OCI-LY3 (cell line): ENCODE measurements around the gene FYTTD1.
"Not testable (repeated sequence)": the region's sequence is repeated elsewhere in the genome, so short reads cannot be mapped to it uniquely, and the experiment has no call there.

Source experiments
- H2AFZ ChIP-seq: fragments of 200-600, 300-600 bp; shearing (Covaris generic); 2 replicates; pipeline ENCODE4 v1.6.0; 2014; ENCODE audit warnings: antibody characterized with exemption, low read depth, low read length
- H3K27ac ChIP-seq: fragments of 200-600, 300-600 bp; sonication (generic); 2 replicates; pipeline ENCODE4 v1.5.1; 2014; ENCODE audit warnings: mild to moderate bottlenecking, low read length, moderate library complexity, mixed read lengths
- H3K27me3 ChIP-seq: fragments of 200-600, 300-600 bp; sonication (generic); 2 replicates; pipeline ENCODE4 v1.6.1; 2014; ENCODE audit warnings: low read depth, low read length, mixed read lengths
- H3K36me3 ChIP-seq: fragments of 200-600, 300-600 bp; sonication (generic); replicated peaks from 2 replicates; pipeline ENCODE3; 2014; ENCODE audit warnings: low read depth, low read length, mixed read lengths
- H3K4me1 ChIP-seq: fragments of 300-600, 200-600 bp; sonication (generic); 2 replicates; pipeline ENCODE4 v1.6.1; 2014; ENCODE audit warnings: low read length, mixed read lengths
- H3K4me2 ChIP-seq: fragments of 200-600, 300-600 bp; sonication (generic); 2 replicates; pipeline ENCODE4 v1.6.1; 2014; ENCODE audit warnings: low read length, mixed read lengths
- H3K4me3 ChIP-seq: fragments of 300-600, 200-600 bp; sonication (generic); 2 replicates; pipeline ENCODE4 v1.5.1; 2014; ENCODE audit warnings: antibody characterized with exemption, mild to moderate bottlenecking, low read length, moderate library complexity
- H3K79me2 ChIP-seq: fragments of 300-600, 200-600 bp; shearing (Covaris generic); 2 replicates; pipeline ENCODE4 v1.6.1; 2014; ENCODE audit warnings: mild to moderate bottlenecking, low read length, mixed read lengths
- H3K9ac ChIP-seq: fragments of 300-600, 200-600 bp; shearing (Covaris generic); 2 replicates; pipeline ENCODE4 v1.6.0; 2014; ENCODE audit warnings: mild to moderate bottlenecking, low read length, moderate library complexity
- H3K9me3 ChIP-seq: fragments of 200-600, 300-600 bp; shearing (Covaris generic); 2 replicates; pipeline ENCODE4 v1.6.1; 2014; ENCODE audit warnings: low read length, mixed read lengths; ENCODE audit not compliant: insufficient read depth
- H4K20me1 ChIP-seq: fragments of 200-600, 300-600 bp; sonication (generic); 2 replicates; pipeline ENCODE4 v1.6.1; 2016; ENCODE audit warnings: low read length, mixed read lengths; ENCODE audit not compliant: insufficient read depth
- CTCF ChIP-seq: fragments of 200-600, 300-600 bp; sonication (generic); IDR thresholded peaks from 2 replicates; pipeline ENCODE4 v1.5.1; 2014; ENCODE audit warnings: antibody characterized with exemption, low read length, low read depth
- EZH2phosphoT487 ChIP-seq: fragments of 200-600 bp; shearing (Covaris generic); IDR thresholded peaks from 2 replicates; pipeline ENCODE4 v1.6.1; 2018; ENCODE audit warnings: antibody characterized with exemption, mixed run types, low read depth

The FYTTD1 gene

GRCh38 chr3:197728487-197728886 is 21.2 kb upstream of the FYTTD1 start:
- Histone ChIP-seq H3K27me3 (no peaks in the 10 kb centered on the region), H3K4me1 (peaks cover 44% of the 10 kb centered on the region), H3K4me2 (peak overlapping the region; percentile 16), H3K4me3 (no peak overlapping the region), H2AFZ (no peak overlapping the region), H3K27ac (no peak overlapping the region), H3K36me3 (peaks cover 37% of the 10 kb centered on the region), H3K9ac (no peak overlapping the region), H3K79me2 (peaks cover 74% of the 10 kb centered on the region), H3K9me3 (0 out of 2 replicates have a peak, but pooled peaks cover 5% of the 10 kb centered on the region), H4K20me1 (peaks cover 41% of the 10 kb centered on the region)
- no peak for TF ChIP-seq EZH2phosphoT487

- no peak overlapping the region for H3K27ac ChIP-seq
- H3K4me2 ChIP-seq: no peak overlapping the region
Observed at GRCh38 chr3:197730200-197730599, 19.5 kb upstream of the FYTTD1 start.

GRCh38 chr3:197730770-197731169 is 18.9 kb upstream of the FYTTD1 start:
- not testable (repeated sequence) for H3K4me2 ChIP-seq, H3K9me3 ChIP-seq, H2AFZ ChIP-seq, H3K27ac ChIP-seq, H3K4me3 ChIP-seq, H3K27me3 ChIP-seq, H3K9ac ChIP-seq
- H3K79me2 ChIP-seq: peaks cover 71% of the 10 kb centered on the region
- peaks cover 42% of the 10 kb centered on the region for H3K4me1 ChIP-seq
- H3K36me3 ChIP-seq: peaks cover 34% of the 10 kb centered on the region
- peaks cover 33% of the 10 kb centered on the region for H4K20me1 ChIP-seq

More at GRCh38 chr3:197730200-197730599, 19.5 kb upstream of the FYTTD1 start:
- no peak overlapping the region for H2AFZ ChIP-seq
- H3K9me3 ChIP-seq: 0 out of 2 replicates have a peak, but pooled peaks cover 5% of the 10 kb centered on the region
- peaks cover 34% of the 10 kb centered on the region for H3K36me3 ChIP-seq
- no peak overlapping the region for H3K4me3 ChIP-seq
- TF ChIP-seq CTCF: no peak
- H3K27me3 ChIP-seq: no peaks in the 10 kb centered on the region
- peaks cover 42% of the 10 kb centered on the region for H3K4me1 ChIP-seq
- peaks cover 36% of the 10 kb centered on the region for H4K20me1 ChIP-seq
- H3K79me2 ChIP-seq: peaks cover 71% of the 10 kb centered on the region
- H3K9ac ChIP-seq: no peak overlapping the region

GRCh38 chr3:197731483-197731882 is 18.2 kb upstream of the FYTTD1 start:
- H3K4me2 ChIP-seq, H2AFZ ChIP-seq, H3K9me3 ChIP-seq, H3K9ac ChIP-seq, H3K27me3 ChIP-seq, H3K27ac ChIP-seq, H3K4me3 ChIP-seq: not testable (repeated sequence)
- peaks cover 42% of the 10 kb centered on the region for H3K4me1 ChIP-seq
- H3K79me2 ChIP-seq: peaks cover 76% of the 10 kb centered on the region
- H4K20me1 ChIP-seq: peaks cover 31% of the 10 kb centered on the region
- H3K36me3 ChIP-seq: peaks cover 32% of the 10 kb centered on the region

- H3K27me3 ChIP-seq: no peaks in the 10 kb centered on the region
- H4K20me1 ChIP-seq: peaks cover 20% of the 10 kb centered on the region; the same call in 1 of the 2 replicates
- H3K36me3 ChIP-seq: peaks cover 27% of the 10 kb centered on the region
- TF ChIP-seq CTCF: no peak
- no peak for TF ChIP-seq EZH2phosphoT487
- no peak overlapping the region for H2AFZ ChIP-seq
- H3K9me3 ChIP-seq: 0 out of 2 replicates have a peak, but pooled peaks cover 5% of the 10 kb centered on the region
- H3K9ac ChIP-seq: no peak overlapping the region
- H3K27ac ChIP-seq: no peak overlapping the region
- H3K4me1 ChIP-seq: peaks cover 50% of the 10 kb centered on the region
- no peak overlapping the region for H3K4me2 ChIP-seq
- peaks cover 66% of the 10 kb centered on the region for H3K79me2 ChIP-seq
- H3K4me3 ChIP-seq: no peak overlapping the region
Observed at GRCh38 chr3:197733042-197733441, 16.6 kb upstream of the FYTTD1 start.
